ENCODE measurements around the gene RNF41. TPM values are rescaled to one million over a fixed set of nuclear protein-coding genes. Genes with fewer than 3 reads are reported as not detected.
A peak's percentile ranks its signal among the peaks of the same experiment; 100 is the strongest.

The RNF41 gene
- total RNA-seq, 3 donors from 2014 or later (not counting 1 experiment from before 2014, with no cell fraction given), result 32.3 to 44.5 (median 38.6) TPM

GRCh38 chr12:56258068-56258819 is 36.5 kb upstream of the RNF41 start, which contains the start of gene ANKRD52:
Gene ANKRD52, minus strand, starts transcription at chr12:56258384. Its CDS starts 115 bp downstream, at chr12:56258269.
- DNase-seq, result peak; percentile 84 to 93
- H3K27ac Mint-ChIP-seq, result peak within 1 kb of the TSS; percentile 80 to 88
- ATAC-seq, result peak; percentile 97 to 98 (median 97)
- peak within 1 kb of the TSS; percentile 94 for H3K4me3 Mint-ChIP-seq
- TF ChIP-seq, protein P1, sequence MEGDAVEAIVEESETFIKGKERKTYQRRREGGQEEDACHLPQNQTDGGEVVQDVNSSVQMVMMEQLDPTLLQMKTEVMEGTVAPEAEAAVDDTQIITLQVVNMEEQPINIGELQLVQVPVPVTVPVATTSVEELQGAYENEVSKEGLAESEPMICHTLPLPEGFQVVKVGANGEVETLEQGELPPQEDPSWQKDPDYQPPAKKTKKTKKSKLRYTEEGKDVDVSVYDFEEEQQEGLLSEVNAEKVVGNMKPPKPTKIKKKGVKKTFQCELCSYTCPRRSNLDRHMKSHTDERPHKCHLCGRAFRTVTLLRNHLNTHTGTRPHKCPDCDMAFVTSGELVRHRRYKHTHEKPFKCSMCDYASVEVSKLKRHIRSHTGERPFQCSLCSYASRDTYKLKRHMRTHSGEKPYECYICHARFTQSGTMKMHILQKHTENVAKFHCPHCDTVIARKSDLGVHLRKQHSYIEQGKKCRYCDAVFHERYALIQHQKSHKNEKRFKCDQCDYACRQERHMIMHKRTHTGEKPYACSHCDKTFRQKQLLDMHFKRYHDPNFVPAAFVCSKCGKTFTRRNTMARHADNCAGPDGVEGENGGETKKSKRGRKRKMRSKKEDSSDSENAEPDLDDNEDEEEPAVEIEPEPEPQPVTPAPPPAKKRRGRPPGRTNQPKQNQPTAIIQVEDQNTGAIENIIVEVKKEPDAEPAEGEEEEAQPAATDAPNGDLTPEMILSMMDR (IDR thresholded peaks at IDR 0.05), result peak; percentile 82
- Histone ChIP-seq H3K4me3 (ENCODE audit: low read length) (peak within 1 kb of the TSS; percentile 75), H3K27ac (ENCODE audit: low read length) (peak within 1 kb of the TSS; percentile 63), H3K36me3 (ENCODE audit: control insufficient read depth, insufficient read depth, low read length) (peaks cover 32% of the 10 kb centered on the region), H3K27me3 (ENCODE audit: control insufficient read depth, insufficient read depth, low read length) (no peaks in the 10 kb centered on the region), H3K4me1 (ENCODE audit: control insufficient read depth, insufficient read depth, low read length) (peaks cover 24% of the 10 kb centered on the region), H3K9me3 (ENCODE audit: control insufficient read depth, insufficient read depth, low read length) (no peaks in the 10 kb centered on the region)
- H3K36me3 Mint-ChIP-seq, result peaks cover 10% of the 10 kb centered on the region
- intact Hi-C loops (cut with micrococcal nuclease), result loop anchor here (2.0 to 10.0 kb wide), 4 partner anchors 36 to 207 kb away; partner anchors contain the start of genes NABP2, RNF41, SPRYD4 and ZC3H10
- H3K4me1 Mint-ChIP-seq, result peaks cover 8 to 26% of the 10 kb centered on the region in 2 donors
- no peaks in the 10 kb centered on the region for H3K9me3 Mint-ChIP-seq
- under 1% methylated on average over 73 of the region's 78 CpGs for whole genome bisulfite sequencing (ENCODE audit: insufficient coverage)
- no peaks in the 10 kb centered on the region for H3K27me3 Mint-ChIP-seq (ENCODE audit: low read depth in 2 of 2)

- Mint-ChIP-seq H3K27me3 (ENCODE audit: low read depth in 2 of 2) (no peaks in the 10 kb centered on the region), H3K36me3 (peaks cover 10% of the 10 kb centered on the region), H3K4me3 (peak overlapping the region; percentile 83), H3K27ac (peak overlapping the region; percentile 25 to 88), H3K4me1 (peaks cover 8 to 26% of the 10 kb centered on the region in 2 donors), H3K9me3 (no peaks in the 10 kb centered on the region)
- Histone ChIP-seq H3K36me3 (ENCODE audit: control insufficient read depth, insufficient read depth, low read length) (peaks cover 39% of the 10 kb centered on the region), H3K27me3 (ENCODE audit: control insufficient read depth, insufficient read depth, low read length) (no peaks in the 10 kb centered on the region), H3K27ac (ENCODE audit: low read length) (no peak overlapping the region), H3K9me3 (ENCODE audit: control insufficient read depth, insufficient read depth, low read length) (no peaks in the 10 kb centered on the region), H3K4me3 (ENCODE audit: low read length) (peak overlapping the region; percentile 53), H3K4me1 (ENCODE audit: control insufficient read depth, insufficient read depth, low read length) (peaks cover 24% of the 10 kb centered on the region)
- 1% methylated on average over 27 of the region's 27 CpGs for WGBS (ENCODE audit: insufficient coverage)
- no peak for DNase-seq
- TF ChIP-seq, protein P1 (IDR thresholded peaks at IDR 0.05), result no peak
- ATAC-seq, result peak in 1 of 3 donors; percentile 8
- intact Hi-C loops (cut with micrococcal nuclease), result loop anchor here (2.0 to 10.0 kb wide), 4 partner anchors 35 to 207 kb away; partner anchors contain the start of genes NABP2, RNF41, SPRYD4 and ZC3H10
Observed at GRCh38 chr12:56257491-56258067, 35.9 kb upstream of the RNF41 start.

- Histone ChIP-seq H3K9me3 (ENCODE audit: control insufficient read depth, insufficient read depth, low read length) (no peaks in the 10 kb centered on the region), H3K36me3 (ENCODE audit: control insufficient read depth, insufficient read depth, low read length) (peaks cover 44% of the 10 kb centered on the region), H3K27me3 (ENCODE audit: control insufficient read depth, insufficient read depth, low read length) (no peaks in the 10 kb centered on the region), H3K4me1 (ENCODE audit: control insufficient read depth, insufficient read depth, low read length) (peaks cover 24% of the 10 kb centered on the region), H3K27ac (ENCODE audit: low read length) (no peak overlapping the region), H3K4me3 (ENCODE audit: low read length) (peak overlapping the region; percentile 53)
- Mint-ChIP-seq H3K4me1 (peaks cover 8 to 26% of the 10 kb centered on the region in 2 donors), H3K9me3 (no peaks in the 10 kb centered on the region), H3K27ac (peak overlapping the region in 1 of 2 donors; percentile 88), H3K4me3 (peak overlapping the region; percentile 83), H3K27me3 (ENCODE audit: low read depth in 2 of 2) (no peaks in the 10 kb centered on the region), H3K36me3 (peaks cover 10% of the 10 kb centered on the region)
- DNase-seq (no peak), ATAC-seq (no peak)
- intact Hi-C loops (cut with micrococcal nuclease), result loop anchor here (5.0 to 10.0 kb wide), 2 partner anchors 35 to 208 kb away; partner anchors contain the start of genes NABP2, RNF41 and SPRYD4
- WGBS (ENCODE audit: insufficient coverage), result 98% methylated on average over 8 of the region's 8 CpGs
- TF ChIP-seq, protein P1 (IDR thresholded peaks at IDR 0.05), result no peak
Observed at GRCh38 chr12:56257071-56257470, 35.3 kb upstream of the RNF41 start.
